ENCODE measurements around the gene NALCN.

NALCN gene

GRCh38 chr13:101272886-101273285 is 143.4 kb downstream of the NALCN start:
- TF ChIP-seq, protein P1, sequence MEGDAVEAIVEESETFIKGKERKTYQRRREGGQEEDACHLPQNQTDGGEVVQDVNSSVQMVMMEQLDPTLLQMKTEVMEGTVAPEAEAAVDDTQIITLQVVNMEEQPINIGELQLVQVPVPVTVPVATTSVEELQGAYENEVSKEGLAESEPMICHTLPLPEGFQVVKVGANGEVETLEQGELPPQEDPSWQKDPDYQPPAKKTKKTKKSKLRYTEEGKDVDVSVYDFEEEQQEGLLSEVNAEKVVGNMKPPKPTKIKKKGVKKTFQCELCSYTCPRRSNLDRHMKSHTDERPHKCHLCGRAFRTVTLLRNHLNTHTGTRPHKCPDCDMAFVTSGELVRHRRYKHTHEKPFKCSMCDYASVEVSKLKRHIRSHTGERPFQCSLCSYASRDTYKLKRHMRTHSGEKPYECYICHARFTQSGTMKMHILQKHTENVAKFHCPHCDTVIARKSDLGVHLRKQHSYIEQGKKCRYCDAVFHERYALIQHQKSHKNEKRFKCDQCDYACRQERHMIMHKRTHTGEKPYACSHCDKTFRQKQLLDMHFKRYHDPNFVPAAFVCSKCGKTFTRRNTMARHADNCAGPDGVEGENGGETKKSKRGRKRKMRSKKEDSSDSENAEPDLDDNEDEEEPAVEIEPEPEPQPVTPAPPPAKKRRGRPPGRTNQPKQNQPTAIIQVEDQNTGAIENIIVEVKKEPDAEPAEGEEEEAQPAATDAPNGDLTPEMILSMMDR (IDR thresholded peaks at IDR 0.05; ENCODE audit: insufficient read depth, low read length, poor library complexity, severe bottlenecking): no peak
- Histone ChIP-seq H3K36me3 (ENCODE audit: control insufficient read depth, insufficient read depth, low read length) (no peaks in the 10 kb centered on the region), H3K27me3 (replicated peaks; ENCODE audit: control insufficient read depth, insufficient read depth, low read length) (no peaks in the 10 kb centered on the region), H3K4me3 (replicated peaks; ENCODE audit: low read depth, low read length) (no peak overlapping the region)
- DNase-seq (ENCODE audit: extremely low read depth, insufficient read length): no peak

DNA sequence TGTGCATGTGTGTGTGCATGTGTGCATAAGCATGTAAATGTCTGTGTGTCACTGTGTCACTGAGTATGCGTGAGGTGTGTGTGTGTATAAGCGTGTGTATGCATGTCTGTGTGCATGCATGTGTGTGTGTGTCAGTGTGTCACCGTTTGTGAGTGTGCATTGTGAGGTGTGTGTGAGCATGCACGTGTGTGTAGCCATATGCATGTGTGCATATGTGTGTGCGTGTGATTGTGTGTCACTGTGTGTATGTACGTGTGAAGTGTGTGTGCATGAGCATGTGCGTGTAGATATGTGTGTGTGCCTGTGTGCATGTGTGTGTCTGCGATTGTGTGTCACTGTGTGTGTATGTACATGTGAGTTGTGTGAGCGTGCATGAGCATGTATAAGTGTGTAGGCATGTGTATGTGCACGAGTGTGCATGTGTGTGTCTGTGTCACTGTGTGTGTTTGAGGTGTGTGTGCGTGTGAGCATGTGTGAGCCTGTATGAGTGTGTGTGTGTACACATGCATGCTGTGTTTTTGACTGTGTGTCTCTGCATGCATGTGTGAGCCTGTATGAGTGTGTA is 144.5 kb downstream of the NALCN start:
- Histone ChIP-seq H3K36me3 (ENCODE audit: control insufficient read depth, insufficient read depth, low read length) (no peaks in the 10 kb centered on the region), H3K4me3 (replicated peaks; ENCODE audit: low read depth, low read length) (no peak overlapping the region), H3K27me3 (replicated peaks; ENCODE audit: control insufficient read depth, insufficient read depth, low read length) (no peaks in the 10 kb centered on the region)
- no peak for DNase-seq (ENCODE audit: extremely low read depth, insufficient read length)
- TF ChIP-seq, protein P1 (IDR thresholded peaks at IDR 0.05; ENCODE audit: insufficient read depth, low read length, poor library complexity, severe bottlenecking): no peak

DNA sequence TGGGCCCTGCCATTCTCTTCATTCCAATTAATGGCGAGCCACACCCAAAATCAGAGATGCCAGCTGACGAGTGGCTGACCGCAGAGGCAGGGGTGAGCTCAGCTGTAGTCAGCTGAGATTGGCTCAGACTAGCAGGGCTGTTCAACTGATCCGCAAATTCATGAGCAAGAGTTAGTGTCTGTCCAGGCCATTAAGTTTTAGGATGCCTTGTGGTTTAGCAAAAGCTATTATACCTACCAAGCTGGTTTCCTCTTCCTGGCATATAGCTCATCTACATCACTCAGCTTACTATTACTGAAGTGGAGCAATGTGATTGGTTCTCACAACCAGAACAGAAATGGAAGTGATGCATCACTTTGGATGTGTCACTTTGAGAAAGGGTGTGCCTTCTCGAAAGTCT is 148.7 kb downstream of the NALCN start:
- TF ChIP-seq, protein P1 (IDR thresholded peaks at IDR 0.05; ENCODE audit: insufficient read depth, low read length, poor library complexity, severe bottlenecking): no peak
- no peak for DNase-seq (ENCODE audit: extremely low read depth, insufficient read length)
- no peak overlapping the region for H3K4me3 ChIP-seq (replicated peaks; ENCODE audit: low read depth, low read length)
- no peaks in the 10 kb centered on the region for H3K27me3 ChIP-seq (replicated peaks; ENCODE audit: control insufficient read depth, insufficient read depth, low read length)
- H3K36me3 ChIP-seq (ENCODE audit: control insufficient read depth, insufficient read depth, low read length): no peaks in the 10 kb centered on the region

- no peak for DNase-seq (ENCODE audit: extremely low read depth, insufficient read length)
- TF ChIP-seq, protein P1 (IDR thresholded peaks at IDR 0.05; ENCODE audit: insufficient read depth, low read length, poor library complexity, severe bottlenecking): no peak
- no peak overlapping the region for H3K4me3 ChIP-seq (replicated peaks; ENCODE audit: low read depth, low read length)
- H3K36me3 ChIP-seq (ENCODE audit: control insufficient read depth, insufficient read depth, low read length): no peaks in the 10 kb centered on the region
- H3K27me3 ChIP-seq (replicated peaks; ENCODE audit: control insufficient read depth, insufficient read depth, low read length): no peaks in the 10 kb centered on the region
Measured at GRCh38 chr13:101265934-101266333, 150.4 kb downstream of the NALCN start.

DNA sequence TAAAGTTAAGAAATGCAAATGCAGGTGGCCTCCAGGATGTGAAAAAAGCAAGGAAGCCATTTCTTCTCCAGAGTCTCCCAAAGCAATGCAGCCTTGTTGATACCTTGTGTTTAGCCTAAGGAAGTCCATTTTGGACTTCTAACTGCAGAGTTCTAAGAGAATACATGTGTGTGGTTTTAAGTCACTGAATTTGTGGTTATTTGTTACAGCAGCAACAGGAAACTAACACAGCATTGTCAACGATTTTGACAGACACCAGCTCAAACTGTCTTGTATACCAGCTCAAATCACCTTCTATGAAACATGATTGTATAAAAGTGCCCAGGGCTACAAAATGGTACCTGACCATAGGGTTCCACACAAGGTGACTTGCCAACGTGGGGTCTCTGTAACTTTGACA is 151.4 kb downstream of the NALCN start:
- TF ChIP-seq, protein P1 (IDR thresholded peaks at IDR 0.05; ENCODE audit: insufficient read depth, low read length, poor library complexity, severe bottlenecking): no peak
- no peak overlapping the region for H3K4me3 ChIP-seq (replicated peaks; ENCODE audit: low read depth, low read length)
- DNase-seq (ENCODE audit: extremely low read depth, insufficient read length): no peak

GRCh38 chr13:101262306-101262705 is 154.0 kb downstream of the NALCN start:
- no peak for DNase-seq (ENCODE audit: extremely low read depth, insufficient read length)
- TF ChIP-seq, protein P1 (IDR thresholded peaks at IDR 0.05; ENCODE audit: insufficient read depth, low read length, poor library complexity, severe bottlenecking): peak; percentile 24
- Histone ChIP-seq H3K36me3 (ENCODE audit: control insufficient read depth, insufficient read depth, low read length) (no peaks in the 10 kb centered on the region), H3K27me3 (replicated peaks; ENCODE audit: control insufficient read depth, insufficient read depth, low read length) (no peaks in the 10 kb centered on the region), H3K4me3 (replicated peaks; ENCODE audit: low read depth, low read length) (no peak overlapping the region)

More for the DNA sequence above, 151.4 kb downstream of the NALCN start:
- H3K36me3 ChIP-seq (ENCODE audit: control insufficient read depth, insufficient read depth, low read length): no peaks in the 10 kb centered on the region
- H3K27me3 ChIP-seq (replicated peaks; ENCODE audit: control insufficient read depth, insufficient read depth, low read length): no peaks in the 10 kb centered on the region
